ENCODE results near the gene PMFBP1. TPM values are rescaled to one million over a fixed set of nuclear protein-coding genes. Genes with fewer than 3 reads are reported as not detected.

PMFBP1 gene
- total RNA-seq, 1 donor: under 0.01 TPM

DNA sequence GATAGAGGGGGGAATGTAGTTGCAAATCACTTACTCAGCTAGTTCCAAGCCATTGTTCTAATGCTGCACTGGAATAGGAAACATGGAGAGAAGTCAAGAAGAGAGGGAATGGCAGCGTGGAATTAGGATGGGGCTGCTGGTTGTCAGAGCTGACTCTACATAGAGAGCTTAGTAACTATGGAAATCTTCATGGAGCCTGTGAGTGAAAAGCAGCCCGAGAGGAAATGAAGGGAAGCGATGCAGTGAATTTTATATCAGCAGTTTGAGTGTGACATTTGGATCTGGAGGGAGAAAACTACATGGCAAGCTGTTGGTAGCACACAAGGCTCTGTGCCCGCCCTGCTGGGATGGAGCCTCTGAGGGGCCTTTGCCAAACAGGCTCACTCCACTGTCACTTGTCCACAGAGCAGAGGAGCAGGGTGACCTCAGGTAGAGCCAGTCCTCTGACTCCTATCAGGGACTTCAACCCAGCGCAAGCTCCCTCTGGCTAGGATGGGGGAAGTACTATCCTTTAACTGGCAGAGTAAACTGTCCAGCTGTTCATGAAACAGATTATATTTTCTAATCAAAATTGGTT is 27.9 kb upstream of the PMFBP1 start:
- TF ChIP-seq, protein P1, sequence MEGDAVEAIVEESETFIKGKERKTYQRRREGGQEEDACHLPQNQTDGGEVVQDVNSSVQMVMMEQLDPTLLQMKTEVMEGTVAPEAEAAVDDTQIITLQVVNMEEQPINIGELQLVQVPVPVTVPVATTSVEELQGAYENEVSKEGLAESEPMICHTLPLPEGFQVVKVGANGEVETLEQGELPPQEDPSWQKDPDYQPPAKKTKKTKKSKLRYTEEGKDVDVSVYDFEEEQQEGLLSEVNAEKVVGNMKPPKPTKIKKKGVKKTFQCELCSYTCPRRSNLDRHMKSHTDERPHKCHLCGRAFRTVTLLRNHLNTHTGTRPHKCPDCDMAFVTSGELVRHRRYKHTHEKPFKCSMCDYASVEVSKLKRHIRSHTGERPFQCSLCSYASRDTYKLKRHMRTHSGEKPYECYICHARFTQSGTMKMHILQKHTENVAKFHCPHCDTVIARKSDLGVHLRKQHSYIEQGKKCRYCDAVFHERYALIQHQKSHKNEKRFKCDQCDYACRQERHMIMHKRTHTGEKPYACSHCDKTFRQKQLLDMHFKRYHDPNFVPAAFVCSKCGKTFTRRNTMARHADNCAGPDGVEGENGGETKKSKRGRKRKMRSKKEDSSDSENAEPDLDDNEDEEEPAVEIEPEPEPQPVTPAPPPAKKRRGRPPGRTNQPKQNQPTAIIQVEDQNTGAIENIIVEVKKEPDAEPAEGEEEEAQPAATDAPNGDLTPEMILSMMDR (IDR thresholded peaks at IDR 0.05; ENCODE audit: insufficient read depth, low read depth, low read length): no peak
- no peak overlapping the region for H3K4me3 ChIP-seq (ENCODE audit: low read depth, low read length)
- no peak for DNase-seq (ENCODE audit: low read depth)

DNA sequence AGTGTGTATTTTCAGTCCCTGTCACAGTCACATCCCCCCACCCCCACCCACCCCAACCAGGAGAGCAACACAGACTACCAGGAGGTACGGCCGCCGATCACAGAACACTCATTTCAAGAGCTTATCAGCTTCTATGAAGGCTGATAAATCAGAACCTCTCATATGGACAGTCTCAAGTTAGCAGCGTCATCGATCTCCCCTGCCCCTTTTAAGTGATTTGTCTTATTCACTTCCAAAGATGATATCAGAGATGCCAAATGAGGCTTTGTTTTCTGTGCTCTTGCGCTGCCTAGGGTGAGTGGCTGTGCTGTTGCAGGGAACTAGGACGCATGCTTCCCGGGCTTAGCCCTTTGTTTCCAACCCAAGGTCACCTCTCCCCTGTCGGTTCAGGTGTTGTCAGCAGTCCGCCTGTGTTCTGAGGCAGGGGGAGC is 26.8 kb upstream of the PMFBP1 start:
- DNase-seq (ENCODE audit: low read depth): no peak
- H3K4me3 ChIP-seq (ENCODE audit: low read depth, low read length): no peak overlapping the region
- TF ChIP-seq, protein P1 (IDR thresholded peaks at IDR 0.05; ENCODE audit: insufficient read depth, low read depth, low read length): no peak

DNA sequence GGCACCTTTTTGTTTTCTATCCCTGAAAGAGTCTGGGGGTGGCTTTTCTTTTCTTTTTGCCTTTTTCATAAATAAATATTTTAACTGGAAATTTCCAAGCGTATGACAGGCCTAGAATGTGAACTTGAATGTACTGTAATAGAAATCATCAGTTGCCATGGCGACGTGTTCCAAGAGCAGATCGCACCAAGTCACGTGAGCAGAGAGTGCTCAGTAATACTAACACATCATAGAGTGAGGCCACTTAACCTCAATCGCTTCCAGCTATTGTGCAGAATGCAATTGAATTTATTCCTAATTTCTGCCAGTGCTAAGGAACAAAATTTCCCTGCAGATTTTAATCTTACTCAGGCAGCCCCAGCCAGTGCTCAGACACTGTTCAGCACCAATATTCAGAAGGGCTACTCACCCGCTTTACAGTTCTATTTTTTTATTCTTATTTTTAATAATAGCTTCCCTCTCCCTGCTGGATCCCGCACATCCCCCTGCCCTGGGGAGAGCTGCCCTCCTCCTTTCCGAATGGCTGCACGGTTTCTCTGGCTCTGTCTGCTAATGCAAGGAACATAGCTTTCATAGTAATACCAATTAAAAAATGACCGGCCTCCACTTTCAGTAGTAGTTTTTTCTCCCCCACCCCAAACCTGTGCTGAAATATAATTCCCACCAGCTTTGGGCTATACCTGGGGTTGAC is 26.2 kb upstream of the PMFBP1 start:
- no peak overlapping the region for H3K4me3 ChIP-seq (ENCODE audit: low read depth, low read length)
- TF ChIP-seq, protein P1 (IDR thresholded peaks at IDR 0.05; ENCODE audit: insufficient read depth, low read depth, low read length): no peak
- DNase-seq (ENCODE audit: low read depth): peak; percentile 78

DNA sequence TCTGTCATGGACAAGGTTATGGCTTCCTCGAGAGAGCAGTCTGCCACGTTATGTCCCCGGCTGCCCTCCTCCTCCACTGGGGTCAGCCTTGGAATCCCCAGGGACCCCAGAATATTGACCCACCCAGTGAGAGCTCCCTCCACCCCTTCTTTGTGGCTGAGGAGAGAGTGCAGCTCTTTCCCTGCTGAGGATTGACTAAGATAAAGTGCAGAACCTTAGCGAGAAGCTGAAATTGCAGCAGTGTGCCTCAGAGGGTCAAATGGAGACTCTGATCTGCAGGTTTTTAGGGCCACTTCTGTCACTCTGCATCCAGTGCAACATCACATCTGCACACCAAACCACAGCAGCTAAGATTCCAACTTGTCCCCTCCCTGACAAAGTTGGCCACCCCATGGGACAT is 25.6 kb upstream of the PMFBP1 start:
- TF ChIP-seq, protein P1 (IDR thresholded peaks at IDR 0.05; ENCODE audit: insufficient read depth, low read depth, low read length): no peak

DNA sequence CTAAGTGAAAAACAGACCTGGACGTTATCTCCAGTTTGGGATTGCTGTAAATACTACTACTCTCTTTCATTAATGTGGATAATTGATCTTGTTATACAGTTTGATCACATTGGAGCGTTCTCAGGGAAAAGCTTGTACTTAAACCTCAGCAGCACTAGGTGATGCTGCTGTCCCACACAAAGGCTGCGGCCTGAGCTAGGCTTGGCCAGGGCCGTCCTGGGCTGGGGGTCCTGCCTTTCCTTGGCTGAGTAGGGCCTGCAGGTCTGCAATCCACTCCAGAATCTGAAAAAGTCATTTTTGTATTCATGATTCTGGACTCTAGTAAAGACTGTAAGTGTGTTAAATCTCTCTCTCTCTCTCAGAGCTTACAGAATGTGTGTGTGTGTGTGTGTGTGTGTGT is 23.7 kb upstream of the PMFBP1 start:
- TF ChIP-seq, protein P1 (IDR thresholded peaks at IDR 0.05; ENCODE audit: insufficient read depth, low read depth, low read length): no peak
- DNase-seq (ENCODE audit: low read depth): no peak

More for the DNA sequence above, 25.6 kb upstream of the PMFBP1 start:
- DNase-seq (ENCODE audit: low read depth): no peak
- no peak overlapping the region for H3K4me3 ChIP-seq (ENCODE audit: low read depth, low read length)

DNA sequence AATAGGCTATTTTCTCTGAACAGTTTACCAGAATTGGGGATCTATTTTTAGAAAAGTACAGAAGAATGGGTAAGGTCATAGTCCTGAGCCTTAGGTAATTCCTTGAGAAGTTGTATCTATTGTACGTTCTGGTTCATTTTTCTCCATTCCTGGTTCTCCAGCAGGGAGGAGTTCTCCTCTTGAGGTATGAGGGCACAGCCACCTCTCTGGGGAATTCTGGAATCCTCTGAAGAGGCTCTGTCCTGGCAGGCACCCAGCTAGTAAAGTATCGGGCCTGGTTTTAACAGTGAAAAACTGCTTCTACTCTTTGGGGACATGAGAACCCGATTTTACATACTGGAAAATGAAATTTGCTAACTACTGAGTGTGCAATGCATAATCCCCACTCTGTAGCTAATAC is 19.6 kb upstream of the PMFBP1 start:
- no peak for DNase-seq (ENCODE audit: low read depth)
- TF ChIP-seq, protein P1 (IDR thresholded peaks at IDR 0.05; ENCODE audit: insufficient read depth, low read depth, low read length): no peak
- no peak overlapping the region for H3K4me3 ChIP-seq (ENCODE audit: low read depth, low read length)

More for the DNA sequence above, 23.7 kb upstream of the PMFBP1 start:
- no peak overlapping the region for H3K4me3 ChIP-seq (ENCODE audit: low read depth, low read length)
